K562 (cell line): ENCODE data around the gene TMEM132E. TPM values are rescaled to one million over a fixed set of nuclear protein-coding genes. Genes with fewer than 3 reads are reported as not detected.

ENCODE experiments used
- ATAC-seq: fragments of 200-7000 bp; cut with Tn5 transposase; 3 replicates; pipeline ENCODE4 v1.9.1; 2020; ENCODE audit warnings: moderate library complexity
- BruUV-seq: library from RNA; stranded (reverse); fragments of 400-500 nt; replicated peaks from 2 replicates; lab custom pipeline; 2021; lab: Mats Ljungman, UMichigan
- CTCF ChIA-PET: fragments of 300-600 bp; formaldehyde crosslinking; extraction: SDS; loops from one replicate; lab custom pipeline; 2021; ENCODE audit warnings: low intra/inter-chr PET ratio; lab: Yijun Ruan, JAX
- POLR2A ChIA-PET: fragments of 300-600, 350-650 bp; sonication (Branson Sonifier 250); formaldehyde crosslinking; extraction: SDS; loops from one replicate; lab custom pipeline; 2021; ENCODE audit warnings: antibody characterized with exemption, inconsistent platforms; lab: Yijun Ruan, JAX
- DNase-seq, 4 experiments: peaks; one replicate each; pipeline versions ENCODE4 v3.0.0 to v3.0.0-alpha.2; 2011 to 2018; ENCODE audit warnings: low spot score in 3 of 4, mixed read lengths in 3 of 4; ENCODE audit errors: extremely low read depth in 1 of 4
- FAIRE-seq: peaks from 2 replicates; lab custom pipeline; 2011; peaks lifted over from hg19 to GRCh38; lab: Jason Lieb, UNC
- H2AFZ ChIP-seq: 2 replicates; pipeline ENCODE4 v1.6.0; 2011; ENCODE audit warnings: low read depth, low read length, control low read depth, inconsistent platforms
- H3K27ac ChIP-seq: fragments of 200-600 bp; 3 replicates; pipeline ENCODE4 v1.8.0; 2011; ENCODE audit warnings: low read depth, mild to moderate bottlenecking, control low read depth, inconsistent platforms, low read length, moderate library complexity, mixed read lengths; ENCODE audit errors: extremely low read depth
- H3K27me3 ChIP-seq, 2 experiments: fragments of 300-600 bp in 1 of 2; 2 replicates in 1 of 2; 3 replicates in 1 of 2; pipeline versions ENCODE4 v1.6.0 to v1.8.0; 2011; ENCODE audit warnings: inconsistent platforms in 2 of 2, low read length in 2 of 2, mild to moderate bottlenecking in 1 of 2, mixed read lengths in 1 of 2, moderate library complexity in 1 of 2; ENCODE audit not compliant: control insufficient read depth in 2 of 2, insufficient read depth in 2 of 2
- H3K36me3 ChIP-seq: fragments of 300-600 bp; 3 replicates; pipeline ENCODE4 v1.8.0; 2011; ENCODE audit warnings: mild to moderate bottlenecking, low read length, inconsistent platforms; ENCODE audit not compliant: control insufficient read depth, insufficient read depth
- H3K4me1 ChIP-seq, 2 experiments: fragments of 200-600 bp in 1 of 2; replicated peaks in 1 of 2; 2 replicates in 1 of 2; 3 replicates in 1 of 2; pipeline versions ENCODE4 v1.5.1 to v1.8.0; 2011; ENCODE audit warnings: inconsistent platforms in 2 of 2, low read length in 2 of 2, mild to moderate bottlenecking in 1 of 2, mixed read lengths in 1 of 2, moderate library complexity in 1 of 2; ENCODE audit not compliant: control insufficient read depth in 2 of 2, insufficient read depth in 2 of 2
- H3K4me2 ChIP-seq: 2 replicates; pipeline ENCODE4 v1.6.1; 2011; ENCODE audit warnings: low read length, control low read depth, inconsistent platforms, mixed read lengths; ENCODE audit not compliant: insufficient read depth
- H3K4me3 ChIP-seq: fragments of 200-600 bp; sonication (generic), shearing (Covaris generic); 2 replicates; pipeline ENCODE4 v1.5.1; 2016; ENCODE audit warnings: control low read depth, inconsistent platforms
- H3K79me2 ChIP-seq: fragments of 200-600 bp; 3 replicates; pipeline ENCODE4 v1.8.0; 2011; ENCODE audit warnings: low read length, inconsistent platforms; ENCODE audit not compliant: control insufficient read depth, insufficient read depth
- H3K9ac ChIP-seq, 2 experiments: 2 replicates each; pipeline versions ENCODE4 v1.6.0 to v1.6.1; 2011; ENCODE audit warnings: low read depth in 2 of 2, low read length in 2 of 2, control low read depth in 1 of 2, inconsistent platforms in 1 of 2, mild to moderate bottlenecking in 1 of 2, mixed read lengths in 1 of 2; ENCODE audit not compliant: insufficient read depth in 1 of 2
- H3K9me1 ChIP-seq: one replicate; pipeline ENCODE4 v1.6.0; 2011; ENCODE audit warnings: inconsistent platforms, mild to moderate bottlenecking, low read length, moderate library complexity; ENCODE audit not compliant: control insufficient read depth, insufficient read depth
- H3K9me3 ChIP-seq: replicated peaks from 2 replicates; pipeline ENCODE4 v1.5.1; 2011; ENCODE audit warnings: low read depth, low read length, inconsistent platforms; ENCODE audit not compliant: control insufficient read depth, insufficient read depth
- H4K20me1 ChIP-seq: replicated peaks from 2 replicates; pipeline ENCODE4 v1.6.1; 2011; ENCODE audit warnings: low read length, inconsistent platforms, mixed read lengths; ENCODE audit not compliant: control insufficient read depth, insufficient read depth
- AFF4 ChIP-seq: sonication (generic); formaldehyde crosslinking; IDR thresholded peaks from 2 replicates; pipeline ENCODE4 v1.8.0; 2023; ENCODE audit warnings: mild to moderate bottlenecking, missing genetic modification reagents
- CBX5 ChIP-seq: IDR thresholded peaks from 2 replicates; pipeline ENCODE4 v1.6.1; 2014; ENCODE audit warnings: low read depth, borderline replicate concordance
- DIDO1 ChIP-seq: fragments of 450-650 bp; IDR thresholded peaks from 2 replicates; pipeline ENCODE4 v1.6.1; 2016; ENCODE audit warnings: low read depth, missing biosample characterization, missing genetic modification characterization
- HSF4 ChIP-seq: fragments of 250-450 bp; sonication (Bioruptor Pico); IDR thresholded peaks from 2 replicates; pipeline ENCODE4 v2.1.2; 2022; ENCODE audit warnings: mild to moderate bottlenecking, moderate library complexity, borderline replicate concordance
- MAX ChIP-seq: sonication (generic); formaldehyde crosslinking; IDR thresholded peaks from 2 replicates; pipeline ENCODE4 v1.9.0; 2022; ENCODE audit warnings: mild to moderate bottlenecking, missing genetic modification reagents
- MITF ChIP-seq: IDR thresholded peaks from 2 replicates; pipeline ENCODE4 v1.6.1; 2014; ENCODE audit warnings: antibody characterized with exemption
- MTA3 ChIP-seq: fragments of 450-650 bp; formaldehyde crosslinking; IDR thresholded peaks from 2 replicates; pipeline ENCODE4 v1.6.1; 2017; ENCODE audit warnings: mild to moderate bottlenecking, borderline replicate concordance
- NR3C1 ChIP-seq: sonication (generic); formaldehyde crosslinking; IDR thresholded peaks from 2 replicates; pipeline ENCODE4 v1.8.1; 2022; ENCODE audit warnings: missing genetic modification reagents
- TSHZ1 ChIP-seq: fragments of 250-450 bp; sonication (Bioruptor Pico); IDR thresholded peaks from 2 replicates; pipeline ENCODE4 v1.4.0; 2020; ENCODE audit warnings: mild to moderate bottlenecking, moderate library complexity
- WHSC1 ChIP-seq: IDR thresholded peaks from one replicate; pipeline ENCODE4 v1.6.1; 2012; ENCODE audit warnings: low read length, control low read depth, inconsistent platforms
- ZBTB26 ChIP-seq: fragments of 450-650 bp; formaldehyde crosslinking; IDR thresholded peaks from 2 replicates; pipeline ENCODE4 v1.4.0; 2022; ENCODE audit warnings: missing genetic modification characterization
- ZNF717 ChIP-seq: fragments of 250-450 bp; sonication (Bioruptor Pico); IDR thresholded peaks from 2 replicates; pipeline ENCODE4 v1.5.0; 2021
- WGBS: fragments of 100-300 bp; shearing (Covaris generic); methylation state at CpG from one replicate; pipeline ENCODE4 v1.1.6; 2016; ENCODE audit warnings: low coverage, mixed read lengths; ENCODE audit not compliant: insufficient coverage; ENCODE audit errors: missing lambda C conversion rate; 5-methylcytosine and 5-hydroxymethylcytosine counted together
- in situ Hi-C: fragments of 300-500 bp; cut with MboI; formaldehyde crosslinking; loops from 4 replicates; pipeline ENCODE4 v1.15.0; 2018; ENCODE audit warnings: inconsistent platforms, mixed read lengths
- intact Hi-C: fragments of 100-400 bp; cut with micrococcal nuclease; formaldehyde crosslinking; loops from 2 replicates; pipeline ENCODE4 v1.14.2; 2022
- polyA plus RNA-seq, 8 experiments: library from polyadenylated mRNA; depleted of rRNA in 4 of 8; stranded (reverse) in 5 of 8; unstranded in 3 of 8; fragments of >200 nt; fragmentation: Nextera tagmentation in 2 of 8; fragmentation: Illumina TruSeq in 1 of 8; extraction: Ambion mirVana in 2 of 8; extraction: Trizol in 1 of 8; gene quantifications; 2 replicates each; pipeline versions ENCODE4 v1.2.1 to v1.2.3, GENCODE V29; 2011 to 2014; ENCODE audit warnings: inconsistent platforms in 1 of 8, missing spikeins in 1 of 8
- total RNA-seq, 7 experiments: library from RNA; depleted of rRNA in 6 of 7; stranded (reverse); fragments of >200 nt in 6 of 7; fragmentation: Illumina TruSeq in 2 of 7; extraction: Trizol in 2 of 7; gene quantifications; 2 replicates each; pipeline versions ENCODE4 v1.2.1 to v1.2.3, GENCODE V29; 2011 to 2021; ENCODE audit warnings: low replicate concordance in 1 of 7

TMEM132E gene
- total and polyA plus RNA-seq, 9 of the 15 experiments (the other 6 are each of a cell fraction or from before 2014, with no cell fraction given), result not detected

GRCh38 chr17:34673516-34673915, 94.1 kb downstream of the TMEM132E start:
- in situ Hi-C loops, result no loop called here
- no peak overlapping the region for H3K27ac ChIP-seq
- no peaks in the 10 kb centered on the region for H3K79me2 ChIP-seq
- WGBS, result 6% methylated on average over 2 of the region's 2 CpGs
- no peak overlapping the region for H2AFZ ChIP-seq
- H3K36me3 ChIP-seq, result no peaks in the 10 kb centered on the region
- no peak for FAIRE-seq
- no peak overlapping the region for H3K4me3 ChIP-seq
- ChIA-PET POLR2A (no interaction called here), CTCF (no interaction called here)
- no peak for DNase-seq
- no peak overlapping the region for H3K4me2 ChIP-seq
- H3K9ac ChIP-seq, result no peak overlapping the region
- no TSS peak for BruUV-seq
- H3K9me1 ChIP-seq, result no peaks in the 10 kb centered on the region
- no peaks in the 10 kb centered on the region for H3K9me3 ChIP-seq
- no peaks in the 10 kb centered on the region for H3K4me1 ChIP-seq
- ATAC-seq, result no peak
- intact Hi-C loops, result no loop called here
- H3K27me3 ChIP-seq, result peaks cover 0 to 7% of the 10 kb centered on the region in 2 experiments; a peak in 2 of 5 replicates
- peaks cover 5% of the 10 kb centered on the region; the same call in 1 of the 2 replicates for H4K20me1 ChIP-seq
- TF ChIP-seq ZBTB26, result no peak
- TF ChIP-seq HSF4 (CRISPR knock-in tag), result no peak
- TF ChIP-seq MITF, result no peak
- no peak for TF ChIP-seq ZNF717
- no peak for TF ChIP-seq DIDO1 (tag)
- no peak for TF ChIP-seq CBX5
- no peak for TF ChIP-seq TSHZ1 (CRISPR knock-in tag)
- no peak for TF ChIP-seq MTA3
- no peak for TF ChIP-seq AFF4 (CRISPR knock-in tag)
- no peak for TF ChIP-seq NR3C1 (CRISPR knock-in tag)
- no peak for TF ChIP-seq MAX (CRISPR knock-in tag)
- no peak for TF ChIP-seq WHSC1
